DND-41 (cell line): ENCODE measurements around the gene PLSCR3.
"Not testable (repeated sequence)": the region's sequence is repeated elsewhere in the genome, so short reads cannot be mapped to it uniquely, and the experiment has no call there.

Experiments
- ATAC-seq: fragments of 200-7000 bp; cut with Tn5 transposase; 3 replicates; pipeline ENCODE4 v1.9.1; 2021; ENCODE audit warnings: low read depth; ENCODE audit not compliant: insufficient read depth
- DNase-seq: peaks from one replicate; pipeline ENCODE4 v3.0.0-alpha.2; 2020
- H2AFZ ChIP-seq: 2 replicates; pipeline ENCODE4 v1.6.0; 2012; ENCODE audit warnings: low read depth, low read length
- H3K27ac ChIP-seq: 2 replicates; pipeline ENCODE4 v1.5.1; 2012; ENCODE audit warnings: low read length, inconsistent platforms
- H3K27me3 ChIP-seq: fragments of 200-600 bp; sonication (generic); 2 replicates; pipeline ENCODE4 v1.6.0; 2012; ENCODE audit warnings: low read length, mild to moderate bottlenecking, inconsistent platforms; ENCODE audit not compliant: insufficient read depth, poor library complexity
- H3K36me3 ChIP-seq: 2 replicates; pipeline ENCODE4 v1.5.1; 2012; ENCODE audit warnings: low read length, inconsistent platforms; ENCODE audit not compliant: insufficient read depth
- H3K4me1 ChIP-seq: 2 replicates; pipeline ENCODE4 v1.5.1; 2012; ENCODE audit warnings: mild to moderate bottlenecking, low read length; ENCODE audit not compliant: insufficient read depth
- H3K4me2 ChIP-seq: 2 replicates; pipeline ENCODE4 v1.6.0; 2012; ENCODE audit warnings: mild to moderate bottlenecking, moderate library complexity, low read length, inconsistent platforms; ENCODE audit not compliant: insufficient read depth
- H3K4me3 ChIP-seq, 2 experiments: fragments of 200-600 bp in 1 of 2; shearing (Covaris generic) in 1 of 2; 2 replicates each; pipeline ENCODE4 v1.5.1; 2012 to 2016; ENCODE audit warnings: inconsistent platforms in 2 of 2, low read length in 2 of 2, mild to moderate bottlenecking in 2 of 2, low read depth in 1 of 2, moderate library complexity in 1 of 2
- H3K79me2 ChIP-seq: 2 replicates; pipeline ENCODE4 v1.6.0; 2012; ENCODE audit warnings: low read length, inconsistent platforms; ENCODE audit not compliant: insufficient read depth
- H3K9ac ChIP-seq: 2 replicates; pipeline ENCODE4 v1.6.0; 2012; ENCODE audit warnings: low read depth, mild to moderate bottlenecking, inconsistent platforms, low read length, moderate library complexity
- H3K9me3 ChIP-seq: 2 replicates; pipeline ENCODE4 v1.5.1; 2012; ENCODE audit warnings: low read length, moderate library complexity, mild to moderate bottlenecking, inconsistent platforms; ENCODE audit not compliant: insufficient read depth, severe bottlenecking
- H4K20me1 ChIP-seq: 2 replicates; pipeline ENCODE4 v1.6.0; 2012; ENCODE audit warnings: low read length; ENCODE audit not compliant: insufficient read depth
- EZH2 ChIP-seq: IDR thresholded peaks from 3 replicates; pipeline ENCODE4 v1.6.1; 2012; ENCODE audit warnings: borderline replicate concordance, low read depth, mild to moderate bottlenecking, moderate library complexity, low read length, inconsistent platforms; ENCODE audit not compliant: severe bottlenecking
- TF ChIP-seq, protein P1 (sequence below): IDR thresholded peaks from 2 replicates; pipeline ENCODE4 v1.5.1; 2012; ENCODE audit warnings: borderline replicate concordance, low read length, moderate library complexity, mild to moderate bottlenecking; ENCODE audit not compliant: poor library complexity, severe bottlenecking; ENCODE audit errors: extremely low read depth

The PLSCR3 gene

DNA sequence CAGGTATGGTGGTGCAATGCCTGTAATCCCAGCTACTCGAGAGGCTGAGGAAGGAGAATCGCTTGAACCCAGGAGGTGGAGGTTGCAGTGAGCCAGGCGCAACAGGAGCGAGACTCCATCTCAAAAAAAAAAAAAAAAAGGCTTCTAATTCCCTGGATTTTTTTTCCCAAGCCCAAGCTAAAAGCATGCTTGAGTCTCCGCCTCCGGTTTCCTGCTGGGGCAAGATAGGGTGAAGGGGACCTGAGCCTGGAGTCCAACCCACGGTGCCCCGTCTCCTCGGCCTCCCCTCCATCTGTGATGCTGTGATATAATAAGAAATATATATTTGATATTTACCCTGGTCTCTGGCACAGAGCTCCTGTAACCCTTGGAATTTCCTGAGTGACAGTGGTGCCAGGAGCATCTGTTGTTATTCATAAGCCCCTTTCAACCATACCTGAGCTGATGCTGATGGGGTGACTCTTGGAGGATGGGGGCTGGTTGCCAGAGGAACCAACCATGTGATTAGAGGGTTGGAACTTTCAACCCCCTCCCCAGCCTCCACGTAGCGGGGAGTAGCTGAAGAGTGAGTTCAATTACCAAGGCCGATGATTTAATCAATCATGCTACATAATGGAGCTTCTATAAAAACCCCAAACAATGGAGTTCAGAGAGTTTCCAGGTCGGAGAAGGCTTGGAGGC, 26.3 kb downstream of the PLSCR3 start:
- H3K36me3 ChIP-seq, result no peaks in the 10 kb centered on the region
- TF ChIP-seq, protein P1, sequence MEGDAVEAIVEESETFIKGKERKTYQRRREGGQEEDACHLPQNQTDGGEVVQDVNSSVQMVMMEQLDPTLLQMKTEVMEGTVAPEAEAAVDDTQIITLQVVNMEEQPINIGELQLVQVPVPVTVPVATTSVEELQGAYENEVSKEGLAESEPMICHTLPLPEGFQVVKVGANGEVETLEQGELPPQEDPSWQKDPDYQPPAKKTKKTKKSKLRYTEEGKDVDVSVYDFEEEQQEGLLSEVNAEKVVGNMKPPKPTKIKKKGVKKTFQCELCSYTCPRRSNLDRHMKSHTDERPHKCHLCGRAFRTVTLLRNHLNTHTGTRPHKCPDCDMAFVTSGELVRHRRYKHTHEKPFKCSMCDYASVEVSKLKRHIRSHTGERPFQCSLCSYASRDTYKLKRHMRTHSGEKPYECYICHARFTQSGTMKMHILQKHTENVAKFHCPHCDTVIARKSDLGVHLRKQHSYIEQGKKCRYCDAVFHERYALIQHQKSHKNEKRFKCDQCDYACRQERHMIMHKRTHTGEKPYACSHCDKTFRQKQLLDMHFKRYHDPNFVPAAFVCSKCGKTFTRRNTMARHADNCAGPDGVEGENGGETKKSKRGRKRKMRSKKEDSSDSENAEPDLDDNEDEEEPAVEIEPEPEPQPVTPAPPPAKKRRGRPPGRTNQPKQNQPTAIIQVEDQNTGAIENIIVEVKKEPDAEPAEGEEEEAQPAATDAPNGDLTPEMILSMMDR, result no peak
- no peak for TF ChIP-seq EZH2
- ATAC-seq (no peak), DNase-seq (no peak)
- no peaks in the 10 kb centered on the region for H4K20me1 ChIP-seq
- no peaks in the 10 kb centered on the region for H3K9me3 ChIP-seq
- no peaks in the 10 kb centered on the region for H3K27me3 ChIP-seq
- no peak overlapping the region for H3K9ac ChIP-seq
- H3K27ac ChIP-seq, result no peak overlapping the region
- H3K4me2 ChIP-seq, result no peak overlapping the region
- no peak overlapping the region for H3K4me3 ChIP-seq
- H3K79me2 ChIP-seq, result no peaks in the 10 kb centered on the region
- H3K4me1 ChIP-seq, result no peaks in the 10 kb centered on the region
- no peak overlapping the region for H2AFZ ChIP-seq

DNA sequence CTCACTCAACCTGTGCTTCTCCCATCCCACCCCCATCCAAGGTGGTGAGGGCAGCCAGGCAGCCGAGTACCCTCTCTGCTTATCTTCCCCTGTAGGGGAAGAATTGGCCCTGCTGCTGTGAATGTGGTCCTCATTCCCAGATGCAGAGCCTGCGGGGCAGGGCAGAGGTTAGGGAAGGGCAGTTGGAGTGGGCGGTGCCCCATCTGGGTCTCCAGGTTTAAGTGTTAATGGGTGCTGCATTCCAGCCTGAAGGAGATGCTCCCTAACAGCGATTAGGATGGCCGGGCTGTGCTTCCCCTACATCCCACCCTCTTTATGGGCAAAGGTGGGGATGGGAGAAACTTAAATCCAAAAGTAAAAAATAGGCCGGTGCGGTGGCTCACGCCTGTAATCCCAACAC, 27.2 kb downstream of the PLSCR3 start:
- no peak for TF ChIP-seq EZH2
- TF ChIP-seq, protein P1, result no peak
- H3K4me2 ChIP-seq, result no peak overlapping the region
- H3K9me3 ChIP-seq, result no peaks in the 10 kb centered on the region
- no peak overlapping the region for H3K4me3 ChIP-seq
- no peak for DNase-seq
- no peak overlapping the region for H3K27ac ChIP-seq
- no peaks in the 10 kb centered on the region for H3K27me3 ChIP-seq
- H3K9ac ChIP-seq, result no peak overlapping the region
- no peaks in the 10 kb centered on the region for H4K20me1 ChIP-seq
- no peaks in the 10 kb centered on the region for H3K79me2 ChIP-seq
- no peaks in the 10 kb centered on the region for H3K4me1 ChIP-seq
- no peak overlapping the region for H2AFZ ChIP-seq
- ATAC-seq, result no peak
- H3K36me3 ChIP-seq, result no peaks in the 10 kb centered on the region

DNA sequence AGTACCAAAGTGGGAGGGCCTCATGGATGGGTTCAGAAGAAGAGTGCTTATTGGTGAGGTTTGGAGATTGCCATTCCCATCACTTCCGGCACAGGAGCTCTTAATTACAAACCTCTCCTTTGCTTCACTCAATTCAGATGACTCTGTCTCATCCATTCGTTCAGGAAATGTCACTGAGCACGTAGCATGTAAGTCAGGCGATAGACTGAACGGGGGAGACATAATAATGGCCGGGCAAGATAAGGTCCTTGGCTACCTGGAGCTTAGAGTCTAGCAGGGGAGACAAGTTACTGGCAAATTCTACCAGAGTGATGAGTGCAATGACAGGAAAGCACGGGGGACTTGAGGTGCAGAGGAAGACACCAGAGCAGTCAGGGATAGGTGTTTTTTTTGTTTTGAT, 28.4 kb downstream of the PLSCR3 start:
- H3K9ac ChIP-seq, DNase-seq, H3K4me1 ChIP-seq, H3K9me3 ChIP-seq, H3K36me3 ChIP-seq, H3K27ac ChIP-seq, ATAC-seq, H3K79me2 ChIP-seq, H3K27me3 ChIP-seq, H4K20me1 ChIP-seq, H3K4me3 ChIP-seq, H2AFZ ChIP-seq, H3K4me2 ChIP-seq: not testable (repeated sequence)

DNA sequence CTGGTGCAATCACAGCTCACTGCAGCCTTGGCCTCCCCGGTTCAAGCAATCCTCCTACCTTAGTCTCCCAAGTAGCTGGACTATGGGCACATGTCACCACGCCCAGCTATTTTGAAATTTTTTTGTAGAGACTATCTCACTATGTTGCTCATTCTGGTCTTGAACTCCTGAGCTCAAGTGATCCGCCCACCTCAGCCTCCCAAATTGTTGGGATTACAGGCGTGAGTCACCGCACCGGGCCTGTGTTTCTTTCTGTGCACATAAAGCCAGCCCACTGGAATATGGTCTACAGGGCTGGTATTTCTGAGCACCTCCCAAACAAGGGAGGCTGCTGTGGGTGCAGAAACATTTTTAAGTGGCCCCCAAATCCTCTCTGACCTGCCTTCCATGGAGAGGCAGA, 31.0 kb downstream of the PLSCR3 start:
- no peaks in the 10 kb centered on the region for H4K20me1 ChIP-seq
- H3K36me3 ChIP-seq, result no peaks in the 10 kb centered on the region
- no peaks in the 10 kb centered on the region for H3K79me2 ChIP-seq
- DNase-seq, result no peak
- no peaks in the 10 kb centered on the region for H3K4me1 ChIP-seq
- no peak overlapping the region for H2AFZ ChIP-seq
- no peaks in the 10 kb centered on the region for H3K27me3 ChIP-seq
- H3K9me3 ChIP-seq, result no peaks in the 10 kb centered on the region
- H3K9ac ChIP-seq, result no peak overlapping the region
- no peak for ATAC-seq
- H3K4me3 ChIP-seq, result no peak overlapping the region
- TF ChIP-seq EZH2, result no peak
- TF ChIP-seq, protein P1, result no peak
- no peak overlapping the region for H3K27ac ChIP-seq
- no peak overlapping the region for H3K4me2 ChIP-seq
